Astrocyte (in vitro differentiated cells and primary cell): ENCODE results near the gene RAD21L1. TPM values are rescaled to one million over a fixed set of nuclear protein-coding genes. Genes with fewer than 3 reads are reported as not detected.

ENCODE experiments used
- DNase-seq: peaks from one replicate; pipeline ENCODE4 v3.0.0-alpha.2; 2010; ENCODE audit warnings: low read depth
- FAIRE-seq: peaks from 2 replicates; lab custom pipeline; 2011; peaks lifted over from hg19 to GRCh38; lab: Jason Lieb, UNC
- H2AFZ ChIP-seq: 2 replicates; pipeline ENCODE4 v1.6.0; 2012; ENCODE audit warnings: low read depth, low read length, inconsistent platforms
- H3K27ac ChIP-seq: 2 replicates; pipeline ENCODE4 v1.5.1; 2011; ENCODE audit warnings: low read depth, low read length, inconsistent platforms
- H3K27me3 ChIP-seq: 2 replicates; pipeline ENCODE4 v1.6.0; 2011; ENCODE audit warnings: low read length, inconsistent platforms; ENCODE audit not compliant: insufficient read depth
- H3K36me3 ChIP-seq: 2 replicates; pipeline ENCODE4 v1.5.1; 2011; ENCODE audit warnings: low read length, inconsistent platforms; ENCODE audit not compliant: insufficient read depth
- H3K4me1 ChIP-seq: 2 replicates; pipeline ENCODE4 v1.5.1; 2011; ENCODE audit warnings: low read length, inconsistent platforms; ENCODE audit not compliant: insufficient read depth
- H3K4me2 ChIP-seq: 2 replicates; pipeline ENCODE4 v1.6.0; 2012; ENCODE audit warnings: low read length, inconsistent platforms
- H3K4me3 ChIP-seq: 2 replicates; pipeline ENCODE4 v1.5.1; 2011; ENCODE audit warnings: low read depth, mild to moderate bottlenecking, low read length, inconsistent platforms; ENCODE audit not compliant: insufficient read depth
- H3K79me2 ChIP-seq: 2 replicates; pipeline ENCODE4 v1.6.0; 2012; ENCODE audit warnings: mild to moderate bottlenecking, low read length, inconsistent platforms; ENCODE audit not compliant: insufficient read depth
- H3K9ac ChIP-seq: 2 replicates; pipeline ENCODE4 v1.6.0; 2012; ENCODE audit warnings: mild to moderate bottlenecking, low read length, inconsistent platforms
- H3K9me3 ChIP-seq: 2 replicates; pipeline ENCODE4 v1.5.1; 2012; ENCODE audit warnings: low read depth, mild to moderate bottlenecking, low read length, inconsistent platforms; ENCODE audit not compliant: insufficient read depth
- H4K20me1 ChIP-seq: 2 replicates; pipeline ENCODE4 v1.6.0; 2012; ENCODE audit warnings: low read length, inconsistent platforms; ENCODE audit not compliant: insufficient read depth
- H3K27ac Mint-ChIP-seq: one replicate; pipeline ENCODE4 v1.8.0; 2021; ENCODE audit warnings: mild to moderate bottlenecking, mixed read lengths; ENCODE audit not compliant: unreplicated experiment
- H3K27me3 Mint-ChIP-seq: one replicate; pipeline ENCODE4 v1.8.0; 2021; ENCODE audit warnings: low read depth, mixed read lengths; ENCODE audit not compliant: unreplicated experiment
- H3K36me3 Mint-ChIP-seq: one replicate; pipeline ENCODE4 v1.8.0; 2021; ENCODE audit warnings: low read depth, mixed read lengths; ENCODE audit not compliant: unreplicated experiment
- H3K4me1 Mint-ChIP-seq: one replicate; pipeline ENCODE4 v1.8.0; 2021; ENCODE audit warnings: low read depth, mixed read lengths; ENCODE audit not compliant: unreplicated experiment
- H3K4me3 Mint-ChIP-seq: one replicate; pipeline ENCODE4 v1.8.0; 2021; ENCODE audit warnings: mild to moderate bottlenecking, moderate library complexity, mixed read lengths; ENCODE audit not compliant: unreplicated experiment
- H3K9me3 Mint-ChIP-seq: one replicate; pipeline ENCODE4 v1.8.0; 2021; ENCODE audit warnings: mild to moderate bottlenecking, mixed read lengths; ENCODE audit not compliant: unreplicated experiment
- EZH2 ChIP-seq: IDR thresholded peaks from 2 replicates; pipeline ENCODE4 v1.6.1; 2012; ENCODE audit warnings: mild to moderate bottlenecking, low read length, inconsistent platforms; ENCODE audit not compliant: insufficient read depth
- total RNA-seq: library from RNA; stranded (reverse); gene quantifications from 2 replicates; pipeline ENCODE4 v1.2.1, GENCODE V29; 2021
- TF ChIP-seq, protein P1 (sequence below): IDR thresholded peaks from 2 replicates; pipeline ENCODE4 v1.5.1; 2011; ENCODE audit warnings: low read depth, mild to moderate bottlenecking, inconsistent platforms, low read length, moderate library complexity; ENCODE audit not compliant: insufficient read depth

Gene RAD21L1
- total RNA-seq, 1 donor from 2014 or later: not detected

DNA sequence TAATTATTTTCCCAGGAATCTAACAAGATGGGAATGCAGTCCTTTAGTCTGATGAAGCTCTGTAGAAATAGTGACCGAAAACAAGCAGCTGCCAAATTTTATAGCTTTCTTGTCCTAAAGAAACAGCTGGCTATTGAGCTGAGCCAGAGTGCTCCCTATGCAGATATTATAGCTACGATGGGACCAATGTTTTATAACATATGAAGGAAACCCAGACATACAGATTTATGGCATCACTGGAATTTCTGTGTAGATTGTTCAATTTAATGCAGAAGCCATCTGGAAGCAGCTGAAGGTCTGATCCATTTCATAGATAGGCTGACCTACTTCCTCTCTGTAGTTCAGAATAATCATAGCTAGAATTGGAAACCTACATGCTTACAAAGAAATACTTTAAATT is 28.4 kb downstream of the RAD21L1 start:
- H3K4me1 ChIP-seq: no peaks in the 10 kb centered on the region
- H3K9ac ChIP-seq: no peak overlapping the region
- H3K4me3 Mint-ChIP-seq: no peak overlapping the region
- H3K4me1 Mint-ChIP-seq: no peaks in the 10 kb centered on the region
- no peaks in the 10 kb centered on the region for H3K36me3 Mint-ChIP-seq
- no peak for DNase-seq
- H4K20me1 ChIP-seq: no peaks in the 10 kb centered on the region
- no peaks in the 10 kb centered on the region for H3K79me2 ChIP-seq
- H3K4me3 ChIP-seq: no peak overlapping the region
- no peaks in the 10 kb centered on the region for H3K9me3 ChIP-seq
- H3K27ac ChIP-seq: no peak overlapping the region
- no peak overlapping the region for H2AFZ ChIP-seq
- no peaks in the 10 kb centered on the region for H3K27me3 Mint-ChIP-seq
- H3K27me3 ChIP-seq: peaks cover 12% of the 10 kb centered on the region
- TF ChIP-seq EZH2: no peak
- TF ChIP-seq, protein P1, sequence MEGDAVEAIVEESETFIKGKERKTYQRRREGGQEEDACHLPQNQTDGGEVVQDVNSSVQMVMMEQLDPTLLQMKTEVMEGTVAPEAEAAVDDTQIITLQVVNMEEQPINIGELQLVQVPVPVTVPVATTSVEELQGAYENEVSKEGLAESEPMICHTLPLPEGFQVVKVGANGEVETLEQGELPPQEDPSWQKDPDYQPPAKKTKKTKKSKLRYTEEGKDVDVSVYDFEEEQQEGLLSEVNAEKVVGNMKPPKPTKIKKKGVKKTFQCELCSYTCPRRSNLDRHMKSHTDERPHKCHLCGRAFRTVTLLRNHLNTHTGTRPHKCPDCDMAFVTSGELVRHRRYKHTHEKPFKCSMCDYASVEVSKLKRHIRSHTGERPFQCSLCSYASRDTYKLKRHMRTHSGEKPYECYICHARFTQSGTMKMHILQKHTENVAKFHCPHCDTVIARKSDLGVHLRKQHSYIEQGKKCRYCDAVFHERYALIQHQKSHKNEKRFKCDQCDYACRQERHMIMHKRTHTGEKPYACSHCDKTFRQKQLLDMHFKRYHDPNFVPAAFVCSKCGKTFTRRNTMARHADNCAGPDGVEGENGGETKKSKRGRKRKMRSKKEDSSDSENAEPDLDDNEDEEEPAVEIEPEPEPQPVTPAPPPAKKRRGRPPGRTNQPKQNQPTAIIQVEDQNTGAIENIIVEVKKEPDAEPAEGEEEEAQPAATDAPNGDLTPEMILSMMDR: no peak
- no peak overlapping the region for H3K4me2 ChIP-seq
- no peak for FAIRE-seq
- H3K27ac Mint-ChIP-seq: no peak overlapping the region
- H3K9me3 Mint-ChIP-seq: peaks cover 2% of the 10 kb centered on the region
- no peaks in the 10 kb centered on the region for H3K36me3 ChIP-seq

DNA sequence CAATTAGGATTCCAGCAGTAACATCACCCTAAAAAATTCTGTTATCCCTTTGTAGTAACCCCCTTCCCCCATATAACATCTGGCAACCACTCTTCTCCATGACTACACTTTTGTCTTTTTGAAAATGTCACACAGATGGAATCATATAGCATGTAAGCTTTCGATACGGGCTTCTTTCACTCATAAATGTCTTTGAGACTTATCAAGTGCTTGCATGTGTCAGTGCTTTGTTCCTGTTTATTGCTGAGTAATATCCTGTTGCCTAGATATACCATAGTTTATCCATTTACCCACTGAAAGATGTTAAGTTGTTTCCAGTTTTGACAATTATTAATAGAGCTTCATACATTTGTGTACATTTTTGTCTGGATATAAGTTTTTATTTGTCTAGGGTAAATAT is 29.8 kb downstream of the RAD21L1 start:
- H3K9ac ChIP-seq: no peak overlapping the region
- H3K4me1 ChIP-seq: no peaks in the 10 kb centered on the region
- no peak overlapping the region for H2AFZ ChIP-seq
- no peaks in the 10 kb centered on the region for H3K9me3 ChIP-seq
- Mint-ChIP-seq H3K9me3 (peaks cover 2% of the 10 kb centered on the region), H3K27me3 (no peaks in the 10 kb centered on the region), H3K4me1 (no peaks in the 10 kb centered on the region), H3K4me3 (no peak overlapping the region), H3K36me3 (no peaks in the 10 kb centered on the region), H3K27ac (no peak overlapping the region)
- no peaks in the 10 kb centered on the region for H3K79me2 ChIP-seq
- no peaks in the 10 kb centered on the region for H4K20me1 ChIP-seq
- H3K36me3 ChIP-seq: no peaks in the 10 kb centered on the region
- TF ChIP-seq, protein P1: no peak
- no peak for TF ChIP-seq EZH2
- H3K4me2 ChIP-seq: no peak overlapping the region
- no peak for DNase-seq
- FAIRE-seq: no peak
- no peak overlapping the region for H3K4me3 ChIP-seq
- no peak overlapping the region for H3K27ac ChIP-seq
- H3K27me3 ChIP-seq: peaks cover 16% of the 10 kb centered on the region

DNA sequence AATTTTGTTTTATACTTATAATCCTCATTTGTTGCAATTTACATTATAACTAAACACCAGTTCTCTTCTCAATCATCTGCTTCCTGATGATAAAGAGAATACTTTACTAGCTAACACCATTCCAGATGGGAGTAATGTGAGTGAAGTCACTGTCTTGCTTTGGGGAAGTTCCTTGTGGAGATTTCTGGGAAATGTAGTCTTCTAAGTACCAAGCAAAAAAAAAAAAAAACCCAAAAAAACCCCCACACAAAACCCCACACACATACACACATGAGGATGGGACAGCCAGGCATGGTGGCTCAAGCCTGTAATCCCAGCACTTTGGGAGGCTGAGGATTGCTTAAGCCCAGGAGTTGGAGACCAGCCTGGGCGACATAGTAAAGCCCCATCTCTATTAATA is 38.0 kb downstream of the RAD21L1 start:
- Histone ChIP-seq H2AFZ (no peak overlapping the region), H3K4me2 (no peak overlapping the region), H3K4me1 (peaks cover 10% of the 10 kb centered on the region), H3K36me3 (no peaks in the 10 kb centered on the region), H3K27me3 (peaks cover 8% of the 10 kb centered on the region), H3K9me3 (no peaks in the 10 kb centered on the region), H3K27ac (no peak overlapping the region), H3K9ac (no peak overlapping the region), H3K79me2 (no peaks in the 10 kb centered on the region), H3K4me3 (no peak overlapping the region), H4K20me1 (peaks cover 15% of the 10 kb centered on the region)
- DNase-seq (peak; percentile 16), FAIRE-seq (no peak)
- H3K9me3 Mint-ChIP-seq: no peaks in the 10 kb centered on the region
- peaks cover 7% of the 10 kb centered on the region for H3K4me1 Mint-ChIP-seq
- TF ChIP-seq, protein P1: no peak
- TF ChIP-seq EZH2: no peak
- H3K4me3 Mint-ChIP-seq: no peak overlapping the region
- no peaks in the 10 kb centered on the region for H3K36me3 Mint-ChIP-seq
- no peaks in the 10 kb centered on the region for H3K27me3 Mint-ChIP-seq
- no peak overlapping the region for H3K27ac Mint-ChIP-seq
